ENCODE measurements around the gene FAM186B.

Gene FAM186B

DNA sequence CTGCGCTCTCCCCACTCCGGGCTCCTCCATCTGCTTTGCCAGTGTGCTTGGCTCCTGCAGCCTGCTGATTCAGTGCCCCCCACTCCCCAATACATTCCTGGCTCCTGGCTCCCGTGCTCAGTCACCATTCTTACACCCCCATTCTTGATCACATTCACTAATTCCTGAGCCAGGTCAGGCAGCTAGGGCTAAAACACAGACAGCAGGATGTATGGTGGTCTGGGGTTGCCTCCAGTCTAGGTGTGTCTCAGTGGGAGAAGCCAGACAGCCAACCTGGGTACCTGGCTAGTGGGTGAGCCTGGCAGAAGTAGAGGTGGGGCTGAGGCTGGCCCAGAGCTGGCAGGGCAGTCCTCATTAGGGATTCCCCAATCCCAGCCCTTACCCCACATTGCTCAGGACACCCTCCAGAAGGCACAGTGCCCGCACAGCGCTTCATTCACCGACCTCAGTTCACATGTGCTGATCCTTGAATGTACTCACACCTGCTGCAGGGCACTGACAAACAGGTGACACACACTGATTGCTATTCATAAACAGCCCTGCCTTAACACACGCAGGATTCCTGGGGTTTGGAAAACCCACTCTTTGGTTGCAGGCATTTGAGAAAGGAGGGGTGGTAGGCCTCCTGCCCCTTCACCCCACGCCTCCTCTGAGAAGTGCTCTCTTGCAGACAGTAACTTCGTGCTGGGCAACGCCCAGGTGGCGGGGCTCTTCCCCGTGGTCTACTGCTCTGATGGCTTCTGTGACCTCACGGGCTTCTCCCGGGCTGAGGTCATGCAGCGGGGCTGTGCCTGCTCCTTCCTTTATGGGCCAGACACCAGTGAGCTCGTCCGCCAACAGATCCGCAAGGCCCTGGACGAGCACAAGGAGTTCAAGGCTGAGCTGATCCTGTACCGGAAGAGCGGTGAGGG is 65.0 kb downstream of the FAM186B start:
- DNase-seq (ENCODE audit: extremely low read depth in 1 of 2, low read depth in 1 of 2): no peak

DNA sequence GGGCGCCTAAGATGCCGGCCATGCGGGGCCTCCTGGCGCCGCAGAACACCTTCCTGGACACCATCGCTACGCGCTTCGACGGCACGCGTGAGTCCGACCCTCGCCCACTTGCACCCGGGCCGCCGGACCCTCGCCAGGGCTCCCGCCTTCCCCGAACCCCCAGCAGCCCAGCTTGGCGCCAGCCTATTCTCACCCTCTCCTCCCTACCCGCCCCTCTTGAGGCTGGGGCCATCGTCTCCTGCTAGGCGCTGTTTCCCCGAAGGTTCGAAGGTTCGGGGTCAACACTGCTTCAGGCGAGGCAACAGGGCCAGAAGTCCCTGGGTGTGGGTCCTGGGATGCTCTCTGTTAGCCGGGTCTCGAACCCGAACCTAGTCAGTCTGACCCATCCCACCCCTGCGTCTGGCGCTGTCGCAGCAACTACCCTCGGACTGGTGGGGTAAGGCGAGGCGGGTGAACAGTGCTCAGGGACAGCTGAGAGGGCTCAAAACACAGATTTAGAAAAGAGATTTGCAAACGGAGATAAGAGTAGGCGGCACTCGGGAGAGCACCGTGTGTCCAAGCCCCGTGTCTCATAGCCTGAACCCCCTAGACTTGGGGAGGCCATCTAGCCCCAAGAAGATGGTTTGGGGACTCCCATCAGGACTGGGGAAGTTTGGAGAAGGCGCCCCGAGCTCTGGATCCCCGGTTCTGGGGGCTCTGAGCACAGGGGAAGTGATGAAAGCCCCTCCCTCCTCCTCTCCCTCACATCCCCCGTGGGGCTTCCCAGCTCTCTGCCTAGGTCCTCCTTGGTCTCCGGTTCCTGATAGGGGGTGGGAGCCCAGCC is 65.8 kb downstream of the FAM186B start:
- no peak for DNase-seq (ENCODE audit: extremely low read depth in 1 of 2, low read depth in 1 of 2)

DNA sequence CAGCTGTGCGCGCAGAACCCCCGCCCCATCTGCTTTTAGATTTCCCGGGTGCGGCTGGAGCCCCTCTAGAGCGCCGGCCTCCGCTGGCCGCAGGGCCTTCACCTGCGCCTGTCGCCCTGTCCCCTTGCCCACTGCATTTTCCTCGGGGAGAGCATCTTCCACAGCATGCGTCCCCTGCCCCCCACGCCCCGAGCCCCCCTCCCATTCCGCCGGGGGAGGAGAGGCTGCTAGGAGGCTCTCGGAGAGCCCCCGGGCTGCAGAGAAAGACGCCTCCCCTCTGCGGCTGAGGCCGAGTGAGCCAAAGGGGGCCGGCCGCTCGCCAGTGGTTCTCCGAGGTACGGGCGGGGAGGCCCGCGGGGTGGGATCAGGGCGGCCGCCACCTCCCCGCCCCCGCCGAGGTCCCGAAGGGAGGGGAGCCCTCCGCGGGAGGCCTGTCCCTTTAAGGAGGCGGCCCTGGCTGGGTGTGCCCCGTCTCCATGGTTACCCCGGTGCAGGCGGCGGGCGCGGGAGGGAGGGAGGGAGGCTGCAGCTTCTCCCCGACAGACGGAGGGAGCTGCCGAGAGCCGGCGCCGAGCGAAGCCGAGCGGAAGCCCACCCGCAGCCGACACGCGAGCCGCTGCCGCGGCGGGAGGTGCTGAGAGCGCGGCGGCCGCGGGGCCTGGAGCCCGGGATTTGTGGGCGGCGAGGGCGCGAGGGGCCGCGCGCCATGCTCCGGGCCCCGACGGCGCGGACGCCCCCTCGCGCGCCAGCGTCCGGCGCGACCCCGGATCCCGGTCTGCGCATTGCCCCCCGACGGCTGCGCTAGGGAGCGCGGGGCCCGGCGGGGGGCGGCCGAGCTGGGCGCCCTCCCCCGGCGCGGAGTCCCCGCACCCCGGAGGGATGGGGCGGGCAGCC is 66.7 kb downstream of the FAM186B start, which contains the start of gene KCNH3:
TSS of gene KCNH3 (plus strand) at position 521 of the 894 bp plus-strand sequence. CDS start 387 bp downstream, outside the sequence.
- DNase-seq (ENCODE audit: extremely low read depth in 1 of 2, low read depth in 1 of 2): peak; percentile 81 to 82

DNA sequence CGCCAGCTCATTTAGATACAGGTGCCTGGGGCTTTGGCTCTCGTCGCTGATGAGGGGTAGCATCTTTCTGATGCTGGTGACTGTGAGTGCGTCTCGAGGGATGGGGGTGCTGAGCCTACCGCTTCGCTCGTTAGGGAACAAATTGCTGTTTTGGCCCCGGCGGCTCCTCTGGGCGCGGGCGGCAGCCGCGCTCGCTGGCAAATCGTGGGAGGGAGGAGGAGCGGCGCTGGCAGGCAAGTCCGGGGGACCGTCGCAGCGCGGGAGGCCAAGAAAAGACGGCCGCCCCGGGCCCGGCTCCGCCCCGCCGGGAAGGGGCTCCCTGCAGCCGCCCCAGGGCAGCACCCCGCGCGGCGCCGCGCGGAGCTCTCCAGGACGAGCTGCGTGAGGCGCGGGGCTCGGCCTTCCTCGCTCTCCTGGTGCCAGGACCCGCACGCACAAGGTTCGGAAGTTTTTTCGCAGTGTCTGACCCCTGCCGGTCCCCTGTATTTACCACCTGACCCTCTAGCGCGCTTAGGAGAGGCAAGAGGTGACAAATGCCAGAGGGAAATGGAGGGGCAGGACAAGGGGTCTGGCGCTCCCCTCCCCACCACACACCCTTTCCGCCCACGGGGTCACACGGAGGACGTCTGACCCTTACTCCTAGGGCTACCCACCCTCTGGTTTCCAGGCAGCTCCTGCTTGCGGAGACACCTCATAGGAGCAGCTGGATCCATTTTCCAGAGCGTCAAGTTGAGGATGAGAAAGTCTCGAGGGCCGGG is 67.5 kb downstream of the FAM186B start:
- no peak for DNase-seq (ENCODE audit: extremely low read depth in 1 of 2, low read depth in 1 of 2)
